ENCODE data around the gene HDAC7. TPM values are rescaled to one million over a fixed set of nuclear protein-coding genes. Genes with fewer than 3 reads are reported as not detected.

The HDAC7 gene
- total and polyA plus RNA-seq, 7 donors, result 11.0 to 27.8 (median 22.2) TPM

GRCh38 chr12:47751561-47751960 is 68.1 kb downstream of the HDAC7 start:
- intact Hi-C loops (cut with DNase I), result no loop called here
- no peak for TF ChIP-seq CTCF (IDR thresholded peaks at IDR 0.05)
- H3K9me3 ChIP-seq, result no peaks in the 10 kb centered on the region
- ATAC-seq (no peak), DNase-seq (no peak)
- H3K27ac ChIP-seq, result no peak overlapping the region
- no peak overlapping the region for H3K4me3 ChIP-seq
- H3K27me3 ChIP-seq (ENCODE audit: insufficient read depth in 3 of 3, low read length in 2 of 3), result no peaks in the 10 kb centered on the region
- H3K36me3 ChIP-seq (ENCODE audit: insufficient read depth in 1 of 2, low read depth in 1 of 2), result peaks cover 0 to 3% of the 10 kb centered on the region in 2 donors
- peaks cover 38% of the 10 kb centered on the region for H3K4me1 ChIP-seq
- WGBS, 3 donors, result 69 to 71% (median 70%) methylated on average over 9 of the region's 9 CpGs

- Histone ChIP-seq H3K9me3 (no peaks in the 10 kb centered on the region), H3K4me3 (no peak overlapping the region), H3K27me3 (ENCODE audit: insufficient read depth in 3 of 3, low read length in 2 of 3) (no peaks in the 10 kb centered on the region), H3K4me1 (peaks cover 38% of the 10 kb centered on the region), H3K27ac (no peak overlapping the region), H3K36me3 (ENCODE audit: insufficient read depth in 1 of 2, low read depth in 1 of 2) (peaks cover 0 to 3% of the 10 kb centered on the region in 2 donors)
- DNase-seq, result no peak
- no peak for ATAC-seq
- TF ChIP-seq CTCF (IDR thresholded peaks at IDR 0.05), result no peak
- intact Hi-C loops (cut with DNase I), result no loop called here
- WGBS, 3 donors, result 88 to 89% (median 88%) methylated on average over 18 to 19 of the region's 19 CpGs
These were observed 68.7 kb downstream of the HDAC7 start for GRCh38 chr12:47750916-47751470.

- H3K36me3 ChIP-seq (ENCODE audit: insufficient read depth in 1 of 2, low read depth in 1 of 2), result peaks cover 0 to 3% of the 10 kb centered on the region in 2 donors
- DNase-seq (no peak), ATAC-seq (no peak)
- no peak for TF ChIP-seq CTCF (IDR thresholded peaks at IDR 0.05)
- WGBS, 3 donors, result 86 to 90% (median 88%) methylated on average over 10 of the region's 10 CpGs
- H3K4me1 ChIP-seq, result peaks cover 32% of the 10 kb centered on the region
- H3K9me3 ChIP-seq, result no peaks in the 10 kb centered on the region
- no peak overlapping the region for H3K27ac ChIP-seq
- H3K4me3 ChIP-seq, result no peak overlapping the region
- no peaks in the 10 kb centered on the region for H3K27me3 ChIP-seq (ENCODE audit: insufficient read depth in 3 of 3, low read length in 2 of 3)
- intact Hi-C loops (cut with DNase I), result no loop called here
These were observed 69.4 kb downstream of the HDAC7 start for GRCh38 chr12:47750229-47750798.

- no peak overlapping the region for H3K4me3 ChIP-seq
- DNase-seq (no peak), ATAC-seq (no peak)
- no peaks in the 10 kb centered on the region for H3K27me3 ChIP-seq (ENCODE audit: insufficient read depth in 3 of 3, low read length in 2 of 3)
- peaks cover 19% of the 10 kb centered on the region for H3K4me1 ChIP-seq
- 91 to 95% (median 94%) methylated on average over 3 of the region's 3 CpGs for WGBS, 3 donors
- peaks cover 0 to 3% of the 10 kb centered on the region in 2 donors for H3K36me3 ChIP-seq (ENCODE audit: insufficient read depth in 1 of 2, low read depth in 1 of 2)
- H3K27ac ChIP-seq, result no peak overlapping the region
- H3K9me3 ChIP-seq, result no peaks in the 10 kb centered on the region
- intact Hi-C loops (cut with DNase I), result no loop called here
- no peak for TF ChIP-seq CTCF (IDR thresholded peaks at IDR 0.05)
These were observed 70.8 kb downstream of the HDAC7 start for GRCh38 chr12:47748899-47749298.

- ATAC-seq (no peak), DNase-seq (no peak)
- H3K4me1 ChIP-seq, result peaks cover 15% of the 10 kb centered on the region
- H3K27me3 ChIP-seq (ENCODE audit: insufficient read depth in 3 of 3, low read length in 2 of 3), result no peaks in the 10 kb centered on the region
- H3K27ac ChIP-seq, result no peak overlapping the region
- no peak for TF ChIP-seq CTCF (IDR thresholded peaks at IDR 0.05)
- H3K9me3 ChIP-seq, result no peaks in the 10 kb centered on the region
- intact Hi-C loops (cut with DNase I), result no loop called here
- no peak overlapping the region for H3K4me3 ChIP-seq
- WGBS, 3 donors, result 81 to 92% (median 86%) methylated on average over 1 of the region's 1 CpG
- peaks cover 0 to 3% of the 10 kb centered on the region in 2 donors for H3K36me3 ChIP-seq (ENCODE audit: insufficient read depth in 1 of 2, low read depth in 1 of 2)
These were observed 71.2 kb downstream of the HDAC7 start for GRCh38 chr12:47748507-47748828.
